ENCODE measurements around the gene MAP4K4. TPM values are rescaled to one million over a fixed set of nuclear protein-coding genes. Genes with fewer than 3 reads are reported as not detected.
"Not testable (repeated sequence)": the region's sequence is repeated elsewhere in the genome, so short reads cannot be mapped to it uniquely, and the experiment has no call there.

The MAP4K4 gene
- total RNA-seq, 1 experiment from 2014 or later: 132 TPM

DNA sequence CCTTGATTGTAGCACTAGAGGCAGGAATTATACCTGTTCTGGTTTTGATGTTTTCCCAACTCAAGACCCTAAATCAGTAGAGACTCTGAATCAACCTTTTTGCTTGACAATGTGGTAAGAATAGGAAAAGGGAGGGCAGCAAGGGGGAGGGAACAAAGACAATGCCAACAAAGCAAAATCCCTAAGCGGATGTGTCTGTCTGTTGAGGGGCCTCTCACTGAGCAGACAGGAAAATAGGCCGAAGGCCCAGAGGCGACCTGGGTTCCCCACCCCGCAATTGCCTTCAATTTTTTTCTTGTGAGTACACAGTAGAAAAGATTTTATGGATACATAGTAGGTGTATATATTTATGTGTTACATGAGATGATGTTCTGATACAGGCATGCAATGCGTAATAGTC lies 75.6 kb downstream of the MAP4K4 start:
- peaks cover under 1% of the 10 kb centered on the region for H4K20me1 ChIP-seq (ENCODE audit: control insufficient read depth, insufficient read depth, insufficient read length)
- no peak overlapping the region for H2BK120ac ChIP-seq (ENCODE audit: low read depth, low read length, poor library complexity, severe bottlenecking)
- H3K56ac ChIP-seq (ENCODE audit: insufficient read length, low read depth, low read length): no peak overlapping the region
- TF ChIP-seq CTCF (conservative IDR thresholded peaks at IDR 0.05): no peak
- no peak overlapping the region for H4K91ac ChIP-seq (ENCODE audit: insufficient read length, low read depth, low read length)
- H3T11ph ChIP-seq (ENCODE audit: low read length): no peak overlapping the region
- no CpG with 5 or more reads among the region's 5 CpGs for WGBS (ENCODE audit: extremely low coverage, insufficient read length, low lambda C conversion rate)
- H3K27me3 ChIP-seq (ENCODE audit: insufficient read depth, low read length): no peaks in the 10 kb centered on the region
- H3K36me3 Mint-ChIP-seq (ENCODE audit: insufficient read depth in 1 of 3, low read depth in 3 of 3): no peaks in the 10 kb centered on the region
- no peak overlapping the region for H2AK5ac ChIP-seq (ENCODE audit: insufficient read length, low read length)
- no peak overlapping the region for H2AFZ ChIP-seq (ENCODE audit: low read length)
- H3K9ac ChIP-seq (ENCODE audit: extremely low read depth, insufficient read length, low read length): no peak overlapping the region
- no peak overlapping the region for H3K4me2 ChIP-seq (ENCODE audit: insufficient read depth, insufficient read length, low read length)
- H3K4me1 ChIP-seq (ENCODE audit: insufficient read depth, low read length): peaks cover 23% of the 10 kb centered on the region
- no peak overlapping the region for H2BK15ac ChIP-seq (ENCODE audit: low read depth, low read length)
- no peak overlapping the region for H3K18ac ChIP-seq (ENCODE audit: insufficient read length, low read depth, low read length)
- H3K14ac ChIP-seq (ENCODE audit: insufficient read depth, low read length): no peak overlapping the region
- H3K79me1 ChIP-seq (ENCODE audit: insufficient read depth, low read depth, low read length, poor library complexity, severe bottlenecking): peaks cover 3% of the 10 kb centered on the region
- no peaks in the 10 kb centered on the region for H3K9me3 Mint-ChIP-seq
- H4K8ac ChIP-seq (replicated peaks; ENCODE audit: insufficient read length, low read depth, low read length): no peak overlapping the region
- peaks cover 82 to 83% of the 10 kb centered on the region in 2 experiments for H3K4me1 Mint-ChIP-seq
- H3K27me3 Mint-ChIP-seq (ENCODE audit: low read depth): no peaks in the 10 kb centered on the region
- H3K27ac Mint-ChIP-seq: peak overlapping the region; percentile 72 to 95 (median 91)
- H2BK5ac ChIP-seq (ENCODE audit: insufficient read length, low read length): no peak overlapping the region
- H3K79me2 ChIP-seq (ENCODE audit: insufficient read depth, low read length): peaks cover 47% of the 10 kb centered on the region; the same call in 1 of the 2 replicates
- no peak overlapping the region for H2BK12ac ChIP-seq (ENCODE audit: insufficient read length, low read depth, low read length)
- H2BK20ac ChIP-seq (ENCODE audit: low read depth, low read length, poor library complexity, severe bottlenecking): no peak overlapping the region
- no peak overlapping the region for H3K4ac ChIP-seq (ENCODE audit: low read depth, low read length)
- no peaks in the 10 kb centered on the region for H3K9me3 ChIP-seq (ENCODE audit: control insufficient read depth, low read depth, low read length)
- DNase-seq: no peak
- no peak overlapping the region; a peak in 1 of 5 replicates for H3K4me3 Mint-ChIP-seq
- no peak overlapping the region for H3K23ac ChIP-seq (ENCODE audit: insufficient read length, low read depth, low read length)
- no peak overlapping the region for H4K5ac ChIP-seq (ENCODE audit: insufficient read length, low read depth, low read length)
- H3K27ac ChIP-seq (ENCODE audit: insufficient read length, low read depth, low read length): no peak overlapping the region
- no peaks in the 10 kb centered on the region for H3K23me2 ChIP-seq (ENCODE audit: insufficient read length, low read depth, low read length, poor library complexity, severe bottlenecking)

GRCh38 chr2:101773961-101774360 lies 76.5 kb downstream of the MAP4K4 start:
- H3K27me3 Mint-ChIP-seq (ENCODE audit: low read depth); H4K8ac ChIP-seq (replicated peaks; ENCODE audit: insufficient read length, low read depth, low read length); H4K20me1 ChIP-seq (ENCODE audit: control insufficient read depth, insufficient read depth, insufficient read length); H2BK120ac ChIP-seq (ENCODE audit: low read depth, low read length, poor library complexity, severe bottlenecking); H3K4me3 Mint-ChIP-seq; H3K36me3 Mint-ChIP-seq (ENCODE audit: insufficient read depth in 1 of 3, low read depth in 3 of 3); H4K5ac ChIP-seq (ENCODE audit: insufficient read length, low read depth, low read length); H2BK15ac ChIP-seq (ENCODE audit: low read depth, low read length); H3K18ac ChIP-seq (ENCODE audit: insufficient read length, low read depth, low read length); H3K79me1 ChIP-seq (ENCODE audit: insufficient read depth, low read depth, low read length, poor library complexity, severe bottlenecking); H3K56ac ChIP-seq (ENCODE audit: insufficient read length, low read depth, low read length); DNase-seq; H4K91ac ChIP-seq (ENCODE audit: insufficient read length, low read depth, low read length); H3K14ac ChIP-seq (ENCODE audit: insufficient read depth, low read length); H3K23me2 ChIP-seq (ENCODE audit: insufficient read length, low read depth, low read length, poor library complexity, severe bottlenecking); H3K9ac ChIP-seq (ENCODE audit: extremely low read depth, insufficient read length, low read length); H2BK5ac ChIP-seq (ENCODE audit: insufficient read length, low read length); H3K4me2 ChIP-seq (ENCODE audit: insufficient read depth, insufficient read length, low read length); H3T11ph ChIP-seq (ENCODE audit: low read length); H3K23ac ChIP-seq (ENCODE audit: insufficient read length, low read depth, low read length); H3K9me3 Mint-ChIP-seq; H3K4ac ChIP-seq (ENCODE audit: low read depth, low read length); H2BK12ac ChIP-seq (ENCODE audit: insufficient read length, low read depth, low read length); H2AK5ac ChIP-seq (ENCODE audit: insufficient read length, low read length); H3K27me3 ChIP-seq (ENCODE audit: insufficient read depth, low read length); H3K9me3 ChIP-seq (ENCODE audit: control insufficient read depth, low read depth, low read length); H3K27ac ChIP-seq (ENCODE audit: insufficient read length, low read depth, low read length); H2AFZ ChIP-seq (ENCODE audit: low read length); H2BK20ac ChIP-seq (ENCODE audit: low read depth, low read length, poor library complexity, severe bottlenecking); H3K27ac Mint-ChIP-seq: not testable (repeated sequence)
- Histone ChIP-seq H3K4me1 (ENCODE audit: insufficient read depth, low read length) (peaks cover 26% of the 10 kb centered on the region), H3K79me2 (ENCODE audit: insufficient read depth, low read length) (peaks cover 50% of the 10 kb centered on the region; the same call in 1 of the 2 replicates)
- H3K4me1 Mint-ChIP-seq: peaks cover 81 to 83% of the 10 kb centered on the region in 2 experiments
- WGBS (ENCODE audit: extremely low coverage, insufficient read length, low lambda C conversion rate): no CpG with 5 or more reads among the region's 3 CpGs

Data from H9 (cell line).